ENCODE measurements around the gene TMEM266. TPM values are rescaled to one million over a fixed set of nuclear protein-coding genes. Genes with fewer than 3 reads are reported as not detected.

The TMEM266 gene
- total and polyA plus RNA-seq, 3 donors from 2014 or later = 4.2 to 12.4 (median 6.0) TPM

DNA sequence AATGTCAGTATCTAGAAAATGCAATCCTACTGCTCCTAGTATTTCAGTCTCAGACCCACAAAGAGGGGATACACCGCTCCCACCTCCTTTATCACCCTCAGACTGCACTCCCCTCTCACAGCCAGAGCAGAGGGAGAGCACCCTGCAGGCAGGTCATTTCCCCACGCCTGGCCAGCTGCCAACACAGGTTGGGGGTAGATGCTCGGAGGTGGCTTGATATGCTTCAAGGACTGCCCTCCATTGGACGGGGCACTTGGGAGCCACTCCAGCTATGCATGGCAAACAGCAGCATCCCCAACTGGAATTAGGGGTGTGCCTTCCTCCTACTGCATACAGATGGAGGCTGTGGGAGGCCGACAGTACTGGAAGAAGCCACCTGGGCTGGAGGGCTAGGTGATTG is 41.9 kb downstream of the TMEM266 start:
- no peak overlapping the region for H3K4me3 ChIP-seq
- no peak for DNase-seq
- no peaks in the 10 kb centered on the region for H3K9me3 ChIP-seq
- no peak overlapping the region for H3K27ac ChIP-seq
- WGBS, 2 donors = 90% methylated on average over 5 of the region's 5 CpGs
- intact Hi-C loops (cut with DNase I; ENCODE audit: low total_unique reads) = no loop called here
- H3K27me3 ChIP-seq = no peaks in the 10 kb centered on the region
- no peaks in the 10 kb centered on the region for H3K4me1 ChIP-seq
- H3K36me3 ChIP-seq (ENCODE audit: low read depth, missing control alignments) = no peaks in the 10 kb centered on the region
- TF ChIP-seq, protein P1, sequence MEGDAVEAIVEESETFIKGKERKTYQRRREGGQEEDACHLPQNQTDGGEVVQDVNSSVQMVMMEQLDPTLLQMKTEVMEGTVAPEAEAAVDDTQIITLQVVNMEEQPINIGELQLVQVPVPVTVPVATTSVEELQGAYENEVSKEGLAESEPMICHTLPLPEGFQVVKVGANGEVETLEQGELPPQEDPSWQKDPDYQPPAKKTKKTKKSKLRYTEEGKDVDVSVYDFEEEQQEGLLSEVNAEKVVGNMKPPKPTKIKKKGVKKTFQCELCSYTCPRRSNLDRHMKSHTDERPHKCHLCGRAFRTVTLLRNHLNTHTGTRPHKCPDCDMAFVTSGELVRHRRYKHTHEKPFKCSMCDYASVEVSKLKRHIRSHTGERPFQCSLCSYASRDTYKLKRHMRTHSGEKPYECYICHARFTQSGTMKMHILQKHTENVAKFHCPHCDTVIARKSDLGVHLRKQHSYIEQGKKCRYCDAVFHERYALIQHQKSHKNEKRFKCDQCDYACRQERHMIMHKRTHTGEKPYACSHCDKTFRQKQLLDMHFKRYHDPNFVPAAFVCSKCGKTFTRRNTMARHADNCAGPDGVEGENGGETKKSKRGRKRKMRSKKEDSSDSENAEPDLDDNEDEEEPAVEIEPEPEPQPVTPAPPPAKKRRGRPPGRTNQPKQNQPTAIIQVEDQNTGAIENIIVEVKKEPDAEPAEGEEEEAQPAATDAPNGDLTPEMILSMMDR (IDR thresholded peaks at IDR 0.05) = no peak
- TF ChIP-seq POLR2A (IDR thresholded peaks at IDR 0.05) = no peak

DNA sequence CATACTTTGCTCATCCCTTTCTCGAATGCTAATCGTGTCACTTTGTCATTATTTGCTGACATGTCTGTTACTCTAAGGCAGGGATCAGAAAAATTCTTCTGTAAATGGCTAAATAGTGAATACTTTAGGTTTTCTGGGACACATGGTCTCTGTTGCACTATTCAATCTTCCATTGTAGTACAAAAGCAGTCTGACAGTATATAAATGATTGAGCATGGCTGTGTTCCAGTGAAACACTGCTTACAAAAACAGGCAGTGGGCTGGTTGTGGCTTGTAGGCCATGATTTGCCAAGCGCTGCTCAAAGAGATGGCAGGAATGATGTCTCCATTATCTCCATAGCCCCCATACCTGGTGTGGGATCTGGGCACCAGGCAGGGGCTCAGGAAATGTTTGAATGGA is 45.6 kb downstream of the TMEM266 start:
- no peak overlapping the region for H3K27ac ChIP-seq
- TF ChIP-seq, protein P1 (IDR thresholded peaks at IDR 0.05) = no peak
- no peak for TF ChIP-seq POLR2A (IDR thresholded peaks at IDR 0.05)
- no peaks in the 10 kb centered on the region for H3K27me3 ChIP-seq
- WGBS, 2 donors = 87 to 89% methylated on average over 3 of the region's 3 CpGs
- no peaks in the 10 kb centered on the region for H3K36me3 ChIP-seq (ENCODE audit: low read depth, missing control alignments)
- no peak for DNase-seq
- H3K9me3 ChIP-seq = no peaks in the 10 kb centered on the region
- intact Hi-C loops (cut with DNase I; ENCODE audit: low total_unique reads) = no loop called here
- no peaks in the 10 kb centered on the region for H3K4me1 ChIP-seq
- no peak overlapping the region for H3K4me3 ChIP-seq

DNA sequence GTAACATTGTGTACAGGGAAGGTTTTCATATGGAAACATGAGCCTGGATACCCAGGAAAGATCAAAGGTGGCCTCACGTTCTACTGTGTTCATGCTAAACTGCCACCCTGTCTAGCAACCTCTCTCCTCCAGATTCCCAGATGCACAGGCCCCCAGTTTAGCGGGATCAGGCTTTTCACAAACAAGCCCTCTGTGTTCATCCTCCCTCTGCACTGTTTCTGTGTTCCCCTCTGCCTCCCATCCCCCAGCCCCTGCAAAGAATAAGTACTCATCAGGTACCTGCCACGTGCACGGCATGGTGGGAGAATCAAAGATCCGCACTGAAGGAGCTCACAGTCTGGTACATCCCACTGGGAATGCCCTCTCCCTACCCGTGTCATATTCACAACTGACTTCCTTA is 46.1 kb downstream of the TMEM266 start:
- Histone ChIP-seq H3K36me3 (ENCODE audit: low read depth, missing control alignments) (no peaks in the 10 kb centered on the region), H3K27me3 (no peaks in the 10 kb centered on the region), H3K27ac (no peak overlapping the region), H3K4me3 (no peak overlapping the region), H3K4me1 (no peaks in the 10 kb centered on the region), H3K9me3 (no peaks in the 10 kb centered on the region)
- TF ChIP-seq, protein P1 (IDR thresholded peaks at IDR 0.05) = no peak
- no peak for TF ChIP-seq POLR2A (IDR thresholded peaks at IDR 0.05)
- intact Hi-C loops (cut with DNase I; ENCODE audit: low total_unique reads) = no loop called here
- WGBS, 2 donors = 82 to 84% methylated on average over 6 of the region's 6 CpGs
- DNase-seq = no peak

DNA sequence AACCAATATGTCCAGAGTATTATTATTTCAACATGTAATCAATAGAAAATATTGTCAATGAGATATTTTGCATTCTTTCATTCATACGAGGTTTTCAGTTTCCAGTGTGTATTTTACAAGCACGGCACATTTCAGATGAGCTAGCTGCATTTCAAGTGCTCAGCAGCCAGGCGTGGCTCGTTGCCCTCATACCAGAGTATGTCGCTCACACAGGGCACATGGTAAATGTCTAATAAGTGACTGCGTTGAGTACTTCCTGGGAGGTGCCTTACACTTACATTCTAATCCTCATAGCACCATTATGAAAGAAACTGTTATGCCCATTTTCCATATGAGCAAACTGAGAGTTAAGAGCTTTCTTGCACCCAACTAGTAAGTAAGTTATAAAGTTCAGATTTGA is 47.4 kb downstream of the TMEM266 start:
- intact Hi-C loops (cut with DNase I; ENCODE audit: low total_unique reads) = no loop called here

More for the DNA sequence above, 47.4 kb downstream of the TMEM266 start:
- TF ChIP-seq, protein P1 (IDR thresholded peaks at IDR 0.05) = no peak
- no peak for TF ChIP-seq POLR2A (IDR thresholded peaks at IDR 0.05)
- H3K9me3 ChIP-seq = no peaks in the 10 kb centered on the region
- 91% methylated on average over 6 of the region's 6 CpGs for WGBS, 2 donors
- H3K27ac ChIP-seq = no peak overlapping the region
- no peak overlapping the region for H3K4me3 ChIP-seq
- no peaks in the 10 kb centered on the region for H3K4me1 ChIP-seq
- H3K36me3 ChIP-seq (ENCODE audit: low read depth, missing control alignments) = no peaks in the 10 kb centered on the region
- H3K27me3 ChIP-seq = no peaks in the 10 kb centered on the region
- no peak for DNase-seq

Measured in testis (tissue), 3 donors.